Astrocyte of the cerebellum (primary cell): ENCODE results near the gene CDC5L.
"Not testable (repeated sequence)": the region's sequence is repeated elsewhere in the genome, so short reads cannot be mapped to it uniquely, and the experiment has no call there.

Experiments used
- DNase-seq: peaks from one replicate; pipeline ENCODE4 v3.0.0-alpha.2; 2011; ENCODE audit warnings: low read depth
- H3K4me3 ChIP-seq: 2 replicates; pipeline ENCODE4 v1.5.1; 2011; ENCODE audit warnings: mild to moderate bottlenecking, low read depth, low read length, moderate library complexity
- CTCF ChIP-seq: IDR thresholded peaks from 2 replicates; pipeline ENCODE4 v1.5.1; 2012; ENCODE audit warnings: low read length, low read depth, moderate library complexity, mild to moderate bottlenecking; ENCODE audit errors: missing control alignments
- in situ Hi-C: cut with HindIII; loops from 2 replicates; pipeline ENCODE4 v1.10.0; 2017; ENCODE audit warnings: low sequenced_read_pairs

CDC5L gene

GRCh38 chr6:44342489-44342888, 45.0 kb upstream of the CDC5L start, which contains the start of gene SPATS1:
TSS of gene SPATS1 (plus strand) at chr6:44342650. CDS start at chr6:44343096, 446 bp downstream.
- in situ Hi-C loops: no loop called here

GRCh38 chr6:44346818-44347217, 40.7 kb upstream of the CDC5L start:
- DNase-seq, in situ Hi-C loops, H3K4me3 ChIP-seq: not testable (repeated sequence)

More at GRCh38 chr6:44342489-44342888, 45.0 kb upstream of the CDC5L start, which contains the start of gene SPATS1:
- H3K4me3 ChIP-seq: no peak within 1 kb of the TSS
- DNase-seq: no peak
- TF ChIP-seq CTCF: no peak

- no peak for TF ChIP-seq CTCF
- H3K4me3 ChIP-seq: no peak overlapping the region
- in situ Hi-C loops: no loop called here
- DNase-seq: no peak
Observed at GRCh38 chr6:44349904-44350649, 37.4 kb upstream of the CDC5L start.

GRCh38 chr6:44350650-44350994, 36.9 kb upstream of the CDC5L start:
- DNase-seq, H3K4me3 ChIP-seq, in situ Hi-C loops: not testable (repeated sequence)

- no peak for DNase-seq
- in situ Hi-C loops: no loop called here
- H3K4me3 ChIP-seq: no peak overlapping the region
- TF ChIP-seq CTCF: no peak
Observed at GRCh38 chr6:44352259-44352658, 35.2 kb upstream of the CDC5L start.

GRCh38 chr6:44353336-44353735, 34.2 kb upstream of the CDC5L start:
- no peak for DNase-seq
- no peak overlapping the region for H3K4me3 ChIP-seq
- in situ Hi-C loops: no loop called here
- no peak for TF ChIP-seq CTCF

- TF ChIP-seq CTCF: no peak
- no peak for DNase-seq
- in situ Hi-C loops: no loop called here
- no peak overlapping the region for H3K4me3 ChIP-seq
Observed at GRCh38 chr6:44355640-44356039, 31.9 kb upstream of the CDC5L start.
